GM19463 (cell line): Measurements from ENCODE around the gene APMAP.

Experiments
- ATAC-seq: cut with Tn5 transposase; IDR thresholded peaks from one replicate; pipeline ENCODE4 v1.9.1; 2021; ENCODE audit warnings: mild to moderate bottlenecking, moderate library complexity; ENCODE audit not compliant: unreplicated experiment

APMAP gene

GRCh38 chr20:24990810-24991252, 1.7 kb downstream of the APMAP start:
- no peak for ATAC-seq

GRCh38 chr20:24989162-24989561, 3.4 kb downstream of the APMAP start:
- ATAC-seq: no peak

GRCh38 chr20:24987873-24988835, 4.4 kb downstream of the APMAP start:
- no peak for ATAC-seq

- ATAC-seq: no peak
These were observed 5.3 kb downstream of the APMAP start for GRCh38 chr20:24987244-24987643.

- no peak for ATAC-seq
These were observed 6.0 kb downstream of the APMAP start for GRCh38 chr20:24986436-24987015.

GRCh38 chr20:24985802-24986201, 6.7 kb downstream of the APMAP start:
- no peak for ATAC-seq

- ATAC-seq: no peak
These were observed 7.5 kb downstream of the APMAP start for GRCh38 chr20:24984961-24985640.

- no peak for ATAC-seq
These were observed 8.7 kb downstream of the APMAP start for GRCh38 chr20:24983896-24984295.

GRCh38 chr20:24981790-24982189, 10.8 kb downstream of the APMAP start:
- ATAC-seq: no peak

GRCh38 chr20:24981282-24981681, 11.3 kb downstream of the APMAP start:
- ATAC-seq: no peak

- no peak for ATAC-seq
These were observed 12.1 kb downstream of the APMAP start for GRCh38 chr20:24980291-24981053.

GRCh38 chr20:24979036-24979960, 13.3 kb downstream of the APMAP start:
- ATAC-seq: no peak

GRCh38 chr20:24978513-24978912, 14.0 kb downstream of the APMAP start:
- no peak for ATAC-seq

- no peak for ATAC-seq
These were observed 14.8 kb downstream of the APMAP start for GRCh38 chr20:24977797-24978196.

- no peak for ATAC-seq
These were observed 15.2 kb downstream of the APMAP start for GRCh38 chr20:24977336-24977735.

- no peak for ATAC-seq
These were observed 20.2 kb downstream of the APMAP start for GRCh38 chr20:24972341-24972740.

GRCh38 chr20:24971376-24972101, 21.0 kb downstream of the APMAP start:
- ATAC-seq: no peak

GRCh38 chr20:24970754-24971153, 21.8 kb downstream of the APMAP start:
- ATAC-seq: peak; percentile 62

GRCh38 chr20:24970030-24970553, 22.5 kb downstream of the APMAP start:
- ATAC-seq: peak; percentile 43
